CD14-positive monocyte (primary cell): ENCODE measurements around the gene AMY2A. TPM values are rescaled to one million over a fixed set of nuclear protein-coding genes. Genes with fewer than 3 reads are reported as not detected.
"Not testable (repeated sequence)": the region's sequence is repeated elsewhere in the genome, so short reads cannot be mapped to it uniquely, and the experiment has no call there.

Source experiments
- DNase-seq, 3 donors: peaks; one replicate each; pipeline ENCODE4 v3.0.0-alpha.2; 2011 to 2022
- H2AFZ ChIP-seq: 2 replicates; pipeline ENCODE4 v1.6.0; 2012; ENCODE audit warnings: mild to moderate bottlenecking, low read depth, low read length, inconsistent platforms; ENCODE audit not compliant: insufficient read depth, poor library complexity, severe bottlenecking
- H3K27ac ChIP-seq, 2 donors: 1 replicate in 1 of 2; 2 replicates in 1 of 2; pipeline ENCODE4 v1.5.1; 2012 to 2013; ENCODE audit warnings: low read length in 2 of 2, control low read depth in 1 of 2, inconsistent platforms in 1 of 2, low read depth in 1 of 2, mild to moderate bottlenecking in 1 of 2
- H3K27me3 ChIP-seq, 2 donors: one replicate each; pipeline versions ENCODE4 v1.6.0 to v1.6.1; 2011 to 2013; ENCODE audit warnings: low read length in 2 of 2; ENCODE audit not compliant: control insufficient read depth in 2 of 2, insufficient read depth in 2 of 2
- H3K36me3 ChIP-seq, 2 donors: replicated peaks in 1 of 2; 1 replicate in 1 of 2; 2 replicates in 1 of 2; pipeline versions ENCODE4 v1.5.1 to v1.6.1; 2012 to 2013; ENCODE audit warnings: low read length in 2 of 2, control low read depth in 1 of 2, inconsistent platforms in 1 of 2, mild to moderate bottlenecking in 1 of 2; ENCODE audit not compliant: insufficient read depth in 2 of 2, control insufficient read depth in 1 of 2
- H3K4me1 ChIP-seq, 2 donors: 1 replicate in 1 of 2; 2 replicates in 1 of 2; pipeline versions ENCODE4 v1.5.1 to v1.6.1; 2012 to 2013; ENCODE audit warnings: low read length in 2 of 2, control low read depth in 1 of 2, inconsistent platforms in 1 of 2, mild to moderate bottlenecking in 1 of 2, moderate library complexity in 1 of 2; ENCODE audit not compliant: insufficient read depth in 2 of 2, control insufficient read depth in 1 of 2
- H3K4me2 ChIP-seq: replicated peaks from 2 replicates; pipeline ENCODE3; 2012; ENCODE audit warnings: low read length, moderate library complexity, mild to moderate bottlenecking; ENCODE audit not compliant: poor library complexity, severe bottlenecking; ENCODE audit errors: extremely low read depth
- H3K4me3 ChIP-seq, 3 experiments: fragments of 200-600 bp in 1 of 3; sonication (generic) in 1 of 3; replicated peaks in 1 of 3; 1 replicate in 2 of 3; 2 replicates in 1 of 3; pipeline ENCODE4 v1.5.1; 2011 to 2013; ENCODE audit warnings: low read length in 3 of 3, mild to moderate bottlenecking in 3 of 3, control low read depth in 2 of 3, low read depth in 2 of 3, inconsistent platforms in 1 of 3, moderate library complexity in 1 of 3
- H3K79me2 ChIP-seq: 2 replicates; pipeline ENCODE4 v1.6.0; 2012; ENCODE audit warnings: mild to moderate bottlenecking, control low read depth, inconsistent platforms, low read length, moderate library complexity; ENCODE audit not compliant: insufficient read depth
- H3K9ac ChIP-seq: 2 replicates; pipeline ENCODE4 v1.6.0; 2017; ENCODE audit warnings: low read length, mild to moderate bottlenecking; ENCODE audit not compliant: insufficient read depth, poor library complexity, severe bottlenecking
- H3K9me3 ChIP-seq, 2 donors: replicated peaks in 1 of 2; 1 replicate in 1 of 2; 2 replicates in 1 of 2; pipeline versions ENCODE4 v1.5.1 to v1.6.1; 2012 to 2013; ENCODE audit warnings: low read length in 2 of 2, control low read depth in 1 of 2; ENCODE audit not compliant: control insufficient read depth in 1 of 2, insufficient read depth in 1 of 2
- H4K20me1 ChIP-seq: 2 replicates; pipeline ENCODE4 v1.6.0; 2012; ENCODE audit warnings: mild to moderate bottlenecking, low read length, control low read depth, moderate library complexity; ENCODE audit not compliant: insufficient read depth
- H3K27ac Mint-ChIP-seq, 7 donors: one replicate each; pipeline ENCODE4 v1.8.0; 2020; ENCODE audit warnings: mild to moderate bottlenecking in 7 of 7, mixed read lengths in 7 of 7, moderate library complexity in 6 of 7, inconsistent platforms in 2 of 7
- H3K27me3 Mint-ChIP-seq, 3 donors: one replicate each; pipeline ENCODE4 v1.8.0; 2021 to 2022; ENCODE audit warnings: low read depth in 3 of 3, mild to moderate bottlenecking in 3 of 3, mixed read lengths in 3 of 3, moderate library complexity in 3 of 3, inconsistent platforms in 1 of 3
- H3K36me3 Mint-ChIP-seq, 2 donors: one replicate each; pipeline ENCODE4 v1.8.0; 2020; ENCODE audit warnings: mixed read lengths in 2 of 2, inconsistent platforms in 1 of 2, mild to moderate bottlenecking in 1 of 2
- H3K4me1 Mint-ChIP-seq: one replicate; pipeline ENCODE4 v1.8.0; 2020; ENCODE audit warnings: mild to moderate bottlenecking, mixed read lengths
- H3K4me3 Mint-ChIP-seq, 2 donors: one replicate each; pipeline ENCODE4 v1.8.0; 2020; ENCODE audit warnings: mild to moderate bottlenecking in 2 of 2, mixed read lengths in 2 of 2, moderate library complexity in 1 of 2
- H3K9me3 Mint-ChIP-seq, 7 donors: one replicate each; pipeline ENCODE4 v1.8.0; 2020 to 2022; ENCODE audit warnings: mixed read lengths in 7 of 7, mild to moderate bottlenecking in 6 of 7, moderate library complexity in 6 of 7, inconsistent platforms in 2 of 7
- CTCF ChIP-seq: fragments of 200-600 bp; IDR thresholded peaks from one replicate; pipeline ENCODE4 v1.8.0; 2022; ENCODE audit warnings: antibody characterized with exemption, mild to moderate bottlenecking
- WGBS: methylation state at CpG from one replicate; pipeline ENCODE4 v1.1.5; 2013; ENCODE audit warnings: missing lambda C conversion rate; ENCODE audit not compliant: insufficient coverage; 5-methylcytosine and 5-hydroxymethylcytosine counted together
- intact Hi-C, 2 donors: fragments of 100-400 bp; cut with micrococcal nuclease; formaldehyde crosslinking; loops; one replicate each; pipeline versions ENCODE4 v1.15.0 to v1.15.1; 2023
- polyA plus RNA-seq, 3 donors: library from polyadenylated mRNA; depleted of rRNA in 1 of 3; unstranded in 2 of 3; stranded (reverse) in 1 of 3; fragments of 300-500 nt in 2 of 3; fragments of >200 nt in 1 of 3; fragmentation: Illumina TruSeq in 2 of 3; gene quantifications; 1 replicate in 2 of 3; 2 replicates in 1 of 3; pipeline ENCODE4 v1.2.3, GENCODE V29; 2012 to 2021

Gene AMY2A
- polyA plus RNA-seq, 3 donors: not detected

GRCh38 chr1:103576065-103576464 lies 41.2 kb upstream of the AMY2A start:
- Histone ChIP-seq H3K4me2 (no peak overlapping the region), H3K27ac (no peak overlapping the region), H3K9ac (no peak overlapping the region), H3K4me1 (no peaks in the 10 kb centered on the region), H3K9me3 (no peaks in the 10 kb centered on the region), H3K79me2 (no peaks in the 10 kb centered on the region), H3K4me3 (no peak overlapping the region), H3K27me3 (no peaks in the 10 kb centered on the region), H2AFZ (no peak overlapping the region), H3K36me3 (peaks cover 0 to 4% of the 10 kb centered on the region in 2 donors), H4K20me1 (no peaks in the 10 kb centered on the region)
- Mint-ChIP-seq H3K36me3 (peaks cover 9 to 11% of the 10 kb centered on the region in 2 donors), H3K27me3 (no peaks in the 10 kb centered on the region), H3K4me1 (peaks cover 2% of the 10 kb centered on the region), H3K9me3 (peaks cover 0 to 1% (median 0%) of the 10 kb centered on the region in 7 donors), H3K4me3 (no peak overlapping the region), H3K27ac (peak overlapping the region in 1 of 7 donors; percentile 8)
- DNase-seq: no peak
- no peak for TF ChIP-seq CTCF
- intact Hi-C loops: no loop called here

GRCh38 chr1:103576784-103577183 lies 40.4 kb upstream of the AMY2A start:
- intact Hi-C loops, H3K27ac ChIP-seq, H3K27me3 Mint-ChIP-seq, H3K9me3 ChIP-seq, H3K9ac ChIP-seq, H3K4me2 ChIP-seq, H4K20me1 ChIP-seq, H3K4me1 Mint-ChIP-seq, H3K4me3 ChIP-seq, H3K4me3 Mint-ChIP-seq, H3K27ac Mint-ChIP-seq, H3K27me3 ChIP-seq, H3K4me1 ChIP-seq, H3K36me3 ChIP-seq, H3K79me2 ChIP-seq, H3K9me3 Mint-ChIP-seq, DNase-seq, H2AFZ ChIP-seq: not testable (repeated sequence)
- WGBS: no CpG with 5 or more reads among the region's 5 CpGs
- H3K36me3 Mint-ChIP-seq: peaks cover 9 to 11% of the 10 kb centered on the region in 2 donors
